MM.1S (cell line): ENCODE results near the gene DDX56.

ENCODE experiments used
- DNase-seq: peaks from one replicate; pipeline ENCODE4 v3.0.0-alpha.2; 2015
- H2AFZ ChIP-seq: fragments of 300-600 bp; sonication (generic); 2 replicates; pipeline ENCODE4 v1.6.0; 2016; ENCODE audit warnings: antibody characterized with exemption, low read length
- H3F3A ChIP-seq: fragments of 300-600 bp; sonication (generic); 2 replicates; pipeline ENCODE4 v1.6.1; 2016; ENCODE audit warnings: mild to moderate bottlenecking, antibody characterized with exemption, low read length, moderate library complexity, mixed read lengths; ENCODE audit not compliant: insufficient read depth
- H3K27ac ChIP-seq: fragments of 300-600 bp; sonication (generic); 2 replicates; pipeline ENCODE4 v1.5.1; 2016; ENCODE audit warnings: mild to moderate bottlenecking, low read length
- H3K27me3 ChIP-seq: fragments of 300-600 bp; sonication (generic); replicated peaks from 2 replicates; pipeline ENCODE4 v1.6.0; 2016; ENCODE audit warnings: low read length; ENCODE audit not compliant: insufficient read depth
- H3K36me3 ChIP-seq: fragments of 300-600 bp; sonication (generic); replicated peaks from 2 replicates; pipeline ENCODE4 v1.6.1; 2016; ENCODE audit warnings: mild to moderate bottlenecking, low read length, mixed read lengths; ENCODE audit not compliant: insufficient read depth
- H3K4me1 ChIP-seq: fragments of 300-600 bp; sonication (generic); 2 replicates; pipeline ENCODE4 v1.6.1; 2016; ENCODE audit warnings: low read length, mixed read lengths
- H3K4me2 ChIP-seq: fragments of 300-600 bp; sonication (generic); 2 replicates; pipeline ENCODE4 v1.6.0; 2016; ENCODE audit warnings: low read depth, low read length
- H3K4me3 ChIP-seq: fragments of 300-600 bp; sonication (generic); 2 replicates; pipeline ENCODE4 v1.5.1; 2016; ENCODE audit warnings: low read length, mixed read lengths
- H3K79me2 ChIP-seq: fragments of 300-600 bp; sonication (generic); 2 replicates; pipeline ENCODE4 v1.6.1; 2016; ENCODE audit warnings: mixed run types, low read length, mixed read lengths
- H3K9ac ChIP-seq: fragments of 300-600 bp; sonication (generic); 2 replicates; pipeline ENCODE4 v1.6.1; 2016; ENCODE audit warnings: low read length, mixed read lengths
- H3K9me2 ChIP-seq: fragments of 300-600 bp; sonication (generic); replicated peaks from 2 replicates; pipeline ENCODE4 v1.6.1; 2016; ENCODE audit warnings: mild to moderate bottlenecking, low read length, mixed read lengths; ENCODE audit not compliant: insufficient read depth
- H3K9me3 ChIP-seq: fragments of 300-600 bp; sonication (generic); replicated peaks from 2 replicates; pipeline ENCODE4 v1.6.1; 2016; ENCODE audit warnings: mild to moderate bottlenecking, low read length, mixed read lengths; ENCODE audit not compliant: insufficient read depth
- H4K20me1 ChIP-seq: fragments of 300-600 bp; sonication (generic); 2 replicates; pipeline ENCODE4 v1.6.1; 2016; ENCODE audit warnings: mild to moderate bottlenecking, low read length, moderate library complexity, mixed read lengths; ENCODE audit not compliant: insufficient read depth
- CTCF ChIP-seq: fragments of 300-600 bp; sonication (generic); IDR thresholded peaks from 2 replicates; pipeline ENCODE4 v1.5.1; 2016; ENCODE audit warnings: antibody characterized with exemption, low read length, mixed read lengths
- EZH2 ChIP-seq: fragments of 300-600 bp; sonication (generic); optimal IDR thresholded peaks from 2 replicates; pipeline ENCODE3; 2017; ENCODE audit warnings: low read depth, mild to moderate bottlenecking, antibody characterized with exemption, low read length, mixed read lengths
- EZH2phosphoT487 ChIP-seq: fragments of 300-600 bp; sonication (generic); IDR thresholded peaks from 2 replicates; pipeline ENCODE4 v1.6.1; 2018; ENCODE audit warnings: antibody characterized with exemption, low read length

DDX56 gene

GRCh38 chr7:44576228-44576627 lies 2.5 kb upstream of the DDX56 start:
- no peak overlapping the region for H3K9ac ChIP-seq

DNA sequence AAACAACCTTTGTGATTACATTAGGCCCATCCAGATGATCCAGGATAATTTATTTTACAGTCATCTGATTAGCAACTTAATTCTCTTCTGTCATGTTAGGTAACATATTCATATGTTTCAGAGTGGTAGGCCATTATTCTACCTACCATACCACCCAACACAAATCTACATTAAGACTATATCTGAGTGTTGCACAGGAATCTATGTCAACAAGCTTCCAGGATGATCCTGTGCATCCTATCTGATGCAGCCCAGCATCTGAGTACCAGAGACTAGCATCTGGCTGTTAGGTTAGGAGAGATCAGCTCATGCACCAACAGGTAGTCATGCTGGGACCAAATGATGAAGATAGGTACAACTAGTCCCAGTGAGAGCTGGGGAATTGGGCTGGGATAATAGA lies 1.3 kb upstream of the DDX56 start:
- Histone ChIP-seq H3K79me2 (peaks cover 70% of the 10 kb centered on the region), H3K36me3 (peaks cover 11% of the 10 kb centered on the region; the same call in 1 of the 2 replicates), H3K4me3 (no peak overlapping the region), H3K27ac (no peak overlapping the region), H3K9me3 (no peaks in the 10 kb centered on the region), H4K20me1 (no peaks in the 10 kb centered on the region), H3K27me3 (no peaks in the 10 kb centered on the region), H3F3A (peaks cover 9% of the 10 kb centered on the region; the same call in 1 of the 2 replicates), H3K9me2 (no peaks in the 10 kb centered on the region), H2AFZ (no peak overlapping the region), H3K4me1 (peaks cover 8% of the 10 kb centered on the region), H3K4me2 (peak overlapping the region; percentile 76; the same call in 1 of the 2 replicates), H3K9ac (no peak overlapping the region)
- no peak for DNase-seq
- TF ChIP-seq EZH2phosphoT487: no peak
- no peak for TF ChIP-seq CTCF
- TF ChIP-seq EZH2: no peak

More at GRCh38 chr7:44576228-44576627, 2.5 kb upstream of the DDX56 start:
- H2AFZ ChIP-seq: no peak overlapping the region
- peaks cover 72% of the 10 kb centered on the region for H3K79me2 ChIP-seq
- H3K4me1 ChIP-seq: peaks cover 8% of the 10 kb centered on the region
- no peak overlapping the region for H3K4me3 ChIP-seq
- H3K4me2 ChIP-seq: no peak overlapping the region
- peaks cover 10% of the 10 kb centered on the region; the same call in 1 of the 2 replicates for H3K36me3 ChIP-seq
- H4K20me1 ChIP-seq: no peaks in the 10 kb centered on the region
- H3K27me3 ChIP-seq: no peaks in the 10 kb centered on the region
- H3K27ac ChIP-seq: no peak overlapping the region
- no peaks in the 10 kb centered on the region for H3K9me3 ChIP-seq
- TF ChIP-seq CTCF (no peak), EZH2 (no peak), EZH2phosphoT487 (no peak)
- no peak for DNase-seq
- peaks cover 10% of the 10 kb centered on the region; the same call in 1 of the 2 replicates for H3F3A ChIP-seq
- no peaks in the 10 kb centered on the region for H3K9me2 ChIP-seq

- H3F3A ChIP-seq: peaks cover 9% of the 10 kb centered on the region; the same call in 1 of the 2 replicates
- no peaks in the 10 kb centered on the region for H3K27me3 ChIP-seq
- no peaks in the 10 kb centered on the region for H3K9me2 ChIP-seq
- peak overlapping the region; percentile 93 for H3K9ac ChIP-seq
- H3K4me1 ChIP-seq: peaks cover 8% of the 10 kb centered on the region
- H4K20me1 ChIP-seq: no peaks in the 10 kb centered on the region
- H3K4me3 ChIP-seq: peak overlapping the region; percentile 95
- peaks cover 69% of the 10 kb centered on the region for H3K79me2 ChIP-seq
- no peak for TF ChIP-seq EZH2
- no peak for TF ChIP-seq EZH2phosphoT487
- TF ChIP-seq CTCF: no peak
- DNase-seq: peak; percentile 21
- H2AFZ ChIP-seq: peak overlapping the region; percentile 80
- H3K4me2 ChIP-seq: peak overlapping the region; percentile 76
- H3K27ac ChIP-seq: peak overlapping the region; percentile 39; the same call in 1 of the 2 replicates
- peaks cover 11% of the 10 kb centered on the region for H3K36me3 ChIP-seq
- no peaks in the 10 kb centered on the region for H3K9me3 ChIP-seq
Observed at GRCh38 chr7:44574287-44574872, 672 bp upstream of the DDX56 start.
